Measurements from ENCODE around the gene DAO.

- TF ChIP-seq POLR2A (IDR thresholded peaks at IDR 0.05; ENCODE audit: low read length) = no peak
- TF ChIP-seq GATA1 (IDR thresholded peaks at IDR 0.05; ENCODE audit: low read depth, low read length) = no peak
Measured at GRCh38 chr12:108949976-108950375, 70.1 kb downstream of the DAO start.

Measured in erythroblast (primary cell).